A549 treated with AZD9567 at 1 μM for 4 hours (cell line): ENCODE data around the gene TP53TG3E. TPM values are rescaled to one million over a fixed set of nuclear protein-coding genes. Genes with fewer than 3 reads are reported as not detected.

ENCODE experiments used
- total RNA-seq: library from RNA; stranded (reverse); fragments of 200-300 nt; extraction: Qiagen RNA extraction; gene quantifications from 5 replicates; pipeline ENCODE4 v1.2.3, GENCODE V29; 2022; ENCODE audit not compliant: insufficient read depth

Gene TP53TG3E, protein sequence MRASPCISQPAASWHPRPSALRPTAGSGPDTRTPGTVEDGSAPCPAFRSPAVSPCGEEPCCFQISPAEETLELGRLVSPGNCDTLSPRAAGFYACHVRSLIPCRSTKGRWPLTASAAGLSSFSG
- total RNA-seq: not detected in 5 replicates

DNA sequence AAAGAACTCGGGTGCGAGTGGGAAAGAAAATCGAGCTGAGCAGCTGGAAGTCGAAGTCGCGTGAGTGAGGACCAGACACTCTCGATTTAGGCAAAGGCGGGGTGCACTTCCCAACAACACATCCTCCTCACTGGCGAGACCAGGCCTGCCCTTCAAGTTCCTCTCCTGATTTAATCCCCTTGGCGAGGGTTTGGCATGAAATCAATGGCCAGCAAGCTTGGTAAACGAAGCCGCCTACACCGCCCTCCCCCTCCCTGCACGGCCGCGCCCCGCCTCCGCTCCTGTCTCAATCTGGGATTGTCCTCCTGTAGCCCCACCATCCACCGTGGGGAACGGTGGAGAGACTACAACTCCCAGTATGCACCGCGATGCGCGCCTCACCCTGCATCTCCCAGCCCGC lies at the start of gene TP53TG3E:
TP53TG3E (plus strand) TSS at position 301 of the 400 bp plus-strand sequence; CDS start at position 369, 68 bp downstream.

Other genes with a start within 250 kb of the TP53TG3E start
- gene TP53TG3C, start 110.1 kb upstream of the TP53TG3E start, total RNA-seq: not detected in 5 replicates
- gene TP53TG3B, start 56.5 kb downstream of the TP53TG3E start, total RNA-seq: 0.25 to 0.31 TPM in 2 of 5 replicates, not detected in the others
- 0.08 to 0.24 TPM (median 0.13 TPM) in 3 of 5 replicates, not detected in the others for gene TP53TG3F, start 155.3 kb downstream of the TP53TG3E start, total RNA-seq